GM18517 (cell line): ENCODE measurements around the gene FAM98C.
"Not testable (repeated sequence)": the region's sequence is repeated elsewhere in the genome, so short reads cannot be mapped to it uniquely, and the experiment has no call there.

ENCODE experiments used
- ATAC-seq: cut with Tn5 transposase; IDR thresholded peaks from one replicate; pipeline ENCODE4 v1.9.1; 2021; ENCODE audit warnings: mild to moderate bottlenecking, moderate library complexity; ENCODE audit not compliant: unreplicated experiment

Gene FAM98C

GRCh38 chr19:38425222-38425809, 22.4 kb downstream of the FAM98C start:
- ATAC-seq: no peak

- ATAC-seq: no peak
Observed at GRCh38 chr19:38425810-38426466, 23.0 kb downstream of the FAM98C start, which contains the start of gene RASGRP4. Gene RASGRP4, minus strand, starts transcription at chr19:38426219. Its CDS starts 128 bp downstream, at chr19:38426091.

GRCh38 chr19:38427035-38427677, 24.3 kb downstream of the FAM98C start:
- ATAC-seq: not testable (repeated sequence)

GRCh38 chr19:38429055-38429810, 26.3 kb downstream of the FAM98C start:
- no peak for ATAC-seq

- no peak for ATAC-seq
Observed at GRCh38 chr19:38429811-38430156, 26.9 kb downstream of the FAM98C start.

GRCh38 chr19:38430931-38431330, 28.0 kb downstream of the FAM98C start:
- no peak for ATAC-seq

- ATAC-seq: no peak
Observed at GRCh38 chr19:38433268-38433733, 30.4 kb downstream of the FAM98C start, which contains the start of gene RYR1. Gene RYR1, plus strand, starts transcription at chr19:38433691. Its CDS starts 139 bp downstream, at chr19:38433830.

- ATAC-seq: no peak
Observed at GRCh38 chr19:38434549-38435051, 31.7 kb downstream of the FAM98C start.

GRCh38 chr19:38437295-38437694, 34.4 kb downstream of the FAM98C start:
- ATAC-seq: no peak

GRCh38 chr19:38437917-38438316, 35.0 kb downstream of the FAM98C start:
- no peak for ATAC-seq

GRCh38 chr19:38440592-38440991, 37.7 kb downstream of the FAM98C start:
- ATAC-seq: no peak

- ATAC-seq: no peak
Observed at GRCh38 chr19:38441657-38442348, 38.9 kb downstream of the FAM98C start.

GRCh38 chr19:38442736-38443135, 39.8 kb downstream of the FAM98C start:
- ATAC-seq: no peak

GRCh38 chr19:38443458-38443999, 40.6 kb downstream of the FAM98C start:
- ATAC-seq: no peak

GRCh38 chr19:38444026-38444425, 41.1 kb downstream of the FAM98C start:
- no peak for ATAC-seq

- ATAC-seq: no peak
Observed at GRCh38 chr19:38445362-38445761, 42.5 kb downstream of the FAM98C start.

- ATAC-seq: no peak
Observed at GRCh38 chr19:38448225-38448624, 45.3 kb downstream of the FAM98C start.

GRCh38 chr19:38449518-38449917, 46.6 kb downstream of the FAM98C start:
- no peak for ATAC-seq

- ATAC-seq: no peak
Observed at GRCh38 chr19:38451036-38451435, 48.1 kb downstream of the FAM98C start.

GRCh38 chr19:38451629-38452028, 48.7 kb downstream of the FAM98C start:
- no peak for ATAC-seq
